ENCODE data around the gene SEMA4G. TPM values are rescaled to one million over a fixed set of nuclear protein-coding genes. Genes with fewer than 3 reads are reported as not detected.

Gene SEMA4G
- total RNA-seq, 1 experiment from 2014 or later = 29.4 TPM

DNA sequence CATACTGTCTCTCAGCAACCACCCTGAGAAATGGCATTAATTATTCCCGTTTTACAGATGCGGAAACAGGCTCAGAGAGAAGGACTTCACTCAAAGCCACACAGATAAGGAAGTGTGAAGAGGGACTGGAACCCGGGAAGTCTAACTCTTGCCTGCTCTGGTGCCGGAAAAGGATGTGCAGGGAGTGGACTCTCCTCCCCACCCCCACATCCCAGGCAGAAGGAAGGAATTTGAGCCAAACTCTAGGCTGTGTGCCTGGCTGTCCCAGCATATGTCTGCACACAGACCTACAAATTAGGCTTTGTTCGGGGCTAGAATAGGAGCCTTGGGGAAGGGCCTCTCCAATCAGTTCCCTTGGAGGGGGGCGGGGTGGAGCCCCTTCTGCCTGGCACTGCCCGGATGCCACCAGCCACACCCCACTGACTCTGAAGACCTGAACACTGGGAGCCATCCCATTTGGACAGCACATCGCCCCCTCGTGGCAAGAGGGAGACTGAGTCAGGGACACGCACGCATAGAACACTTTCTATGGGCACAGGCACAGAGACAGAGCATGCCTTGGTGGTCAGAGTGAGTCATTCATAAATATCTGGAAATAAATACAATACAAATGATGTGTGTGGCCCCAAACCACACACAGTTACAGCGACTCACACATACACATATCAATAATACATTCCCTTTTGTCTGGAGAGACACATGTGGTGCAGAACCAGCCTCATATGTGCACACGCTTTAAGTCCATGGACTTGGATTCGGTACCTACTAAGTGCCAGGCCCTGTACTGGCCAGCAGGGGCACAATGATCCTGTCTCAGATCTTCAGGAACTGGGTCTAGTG is 43.4 kb downstream of the SEMA4G start (continued):
- TF ChIP-seq POLR2A (IDR thresholded peaks at IDR 0.05; ENCODE audit: borderline replicate concordance, extremely low read depth, insufficient read depth, insufficient read length) (no peak), CEBPB (IDR thresholded peaks at IDR 0.05; ENCODE audit: low read depth) (no peak), EZH2phosphoT487 (IDR thresholded peaks at IDR 0.05; ENCODE audit: borderline replicate concordance) (no peak), SP1 (IDR thresholded peaks at IDR 0.05; ENCODE audit: low read depth) (no peak), POLR2AphosphoS5 (IDR thresholded peaks at IDR 0.05; ENCODE audit: low read depth, low read length) (peak; percentile 60)

DNA sequence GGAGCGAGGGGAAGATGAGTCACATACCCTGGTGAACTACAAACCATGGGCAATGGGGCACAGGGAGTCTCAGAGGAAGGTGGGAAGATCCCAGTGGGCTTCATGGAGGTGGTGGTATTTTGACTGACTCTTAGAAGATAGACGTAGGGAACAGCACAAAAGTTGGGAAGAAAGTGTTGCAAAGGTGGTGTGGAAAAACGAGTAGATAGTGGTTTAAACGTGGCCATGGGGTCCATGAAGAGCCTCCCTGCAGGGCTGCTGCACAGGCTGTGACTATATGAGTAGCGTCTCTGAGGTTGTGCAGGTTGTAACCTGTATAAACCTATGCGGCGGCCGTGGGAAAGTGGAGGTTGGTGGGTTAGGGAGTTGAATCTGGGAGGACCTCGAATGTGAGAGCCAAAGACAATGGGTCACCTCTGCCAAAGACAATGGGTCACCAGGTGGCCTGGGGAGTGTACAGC is 44.1 kb downstream of the SEMA4G start:
- RAD21 ChIA-PET (ENCODE audit: low non-redundant PET in 1 of 2, low total read pairs in 2 of 2, uncharacterized antibody in 2 of 2, unreplicated experiment in 2 of 2) = interaction anchor here in 1 of 2 experiments (1.5 kb wide), 1 partner anchor 16 kb away, joined by 10 read pairs; no protein-coding TSS in a partner anchor

More for the DNA sequence above, 44.1 kb downstream of the SEMA4G start:
- ChIA-PET POLR2A (interaction anchor here (1.1 to 1.5 kb wide), 2 partner anchors 17 to 26 kb away, joined by 3 to 6 read pairs; partner anchors contain the start of genes MRPL43 and TWNK), CTCF (interaction anchor here (0.7 to 5.0 kb wide), 13 partner anchors 13 to 452 kb away, joined by 3 to 98 read pairs (median 9); partner anchors contain the start of genes LZTS2, PDZD7, SEMA4G and SFXN3)
- ATAC-seq (no peak), DNase-seq (ENCODE audit: low read depth, low spot score) (no peak)
- Histone ChIP-seq H3K9me2 (ENCODE audit: insufficient read depth) (no peaks in the 10 kb centered on the region), H2AFZ (ENCODE audit: low read depth, low read length, poor library complexity, severe bottlenecking) (peak overlapping the region; percentile 55), H3K27ac (ENCODE audit: low read depth, low read length) (peak overlapping the region; percentile 39), H3K79me2 (ENCODE audit: insufficient read depth, low read length) (no peaks in the 10 kb centered on the region), H3K9ac (ENCODE audit: low read length) (peak overlapping the region; percentile 10; the same call in 1 of the 2 replicates), H3K4me3 (replicated peaks in 1 of 2; ENCODE audit: low read depth in 1 of 2, low read length in 2 of 2) (peak overlapping the region in 1 of 2 experiments; percentile 13; a peak in 1 of 4 replicates), H3K9me3 (ENCODE audit: control insufficient read depth in 1 of 2, insufficient read depth in 1 of 2, low read depth in 1 of 2, low read length in 2 of 2) (no peaks in the 10 kb centered on the region), H4K20me1 (ENCODE audit: insufficient read depth) (no peaks in the 10 kb centered on the region), H3K4me2 (ENCODE audit: low read length) (peak overlapping the region; percentile 66), H3K36me3 (ENCODE audit: control insufficient read depth in 1 of 2, insufficient read depth in 2 of 2, low read length in 2 of 2) (no peaks in the 10 kb centered on the region), H3K27me3 (ENCODE audit: insufficient read depth, low read length) (no peaks in the 10 kb centered on the region), H3K4me1 (ENCODE audit: control insufficient read depth in 1 of 2, insufficient read depth in 2 of 2, low read length in 2 of 2) (peaks cover 31 to 66% of the 10 kb centered on the region in 2 experiments)
- no TSS peak for BruUV-seq (replicated peaks)
- TF ChIP-seq, protein P1, sequence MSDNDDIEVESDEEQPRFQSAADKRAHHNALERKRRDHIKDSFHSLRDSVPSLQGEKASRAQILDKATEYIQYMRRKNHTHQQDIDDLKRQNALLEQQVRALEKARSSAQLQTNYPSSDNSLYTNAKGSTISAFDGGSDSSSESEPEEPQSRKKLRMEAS (IDR thresholded peaks at IDR 0.05) = no peak
- TF ChIP-seq, protein P2, sequence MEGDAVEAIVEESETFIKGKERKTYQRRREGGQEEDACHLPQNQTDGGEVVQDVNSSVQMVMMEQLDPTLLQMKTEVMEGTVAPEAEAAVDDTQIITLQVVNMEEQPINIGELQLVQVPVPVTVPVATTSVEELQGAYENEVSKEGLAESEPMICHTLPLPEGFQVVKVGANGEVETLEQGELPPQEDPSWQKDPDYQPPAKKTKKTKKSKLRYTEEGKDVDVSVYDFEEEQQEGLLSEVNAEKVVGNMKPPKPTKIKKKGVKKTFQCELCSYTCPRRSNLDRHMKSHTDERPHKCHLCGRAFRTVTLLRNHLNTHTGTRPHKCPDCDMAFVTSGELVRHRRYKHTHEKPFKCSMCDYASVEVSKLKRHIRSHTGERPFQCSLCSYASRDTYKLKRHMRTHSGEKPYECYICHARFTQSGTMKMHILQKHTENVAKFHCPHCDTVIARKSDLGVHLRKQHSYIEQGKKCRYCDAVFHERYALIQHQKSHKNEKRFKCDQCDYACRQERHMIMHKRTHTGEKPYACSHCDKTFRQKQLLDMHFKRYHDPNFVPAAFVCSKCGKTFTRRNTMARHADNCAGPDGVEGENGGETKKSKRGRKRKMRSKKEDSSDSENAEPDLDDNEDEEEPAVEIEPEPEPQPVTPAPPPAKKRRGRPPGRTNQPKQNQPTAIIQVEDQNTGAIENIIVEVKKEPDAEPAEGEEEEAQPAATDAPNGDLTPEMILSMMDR (IDR thresholded peaks at IDR 0.05 in 2 of 3, conservative IDR thresholded peaks at IDR 0.05 in 1 of 3; ENCODE audit: borderline replicate concordance in 1 of 3, insufficient read depth in 1 of 3, low read depth in 2 of 3, low read length in 2 of 3) = 0 out of 6 replicates have a peak, but pooled peaks of 1 of the 3 experiments have one; percentile 37
- TF ChIP-seq RAD21 (IDR thresholded peaks at IDR 0.05; ENCODE audit: low read depth) = no peak
- intact Hi-C loops (cut with micrococcal nuclease) = loop anchor here (1.0 to 10.0 kb wide), 7 partner anchors 19 to 669 kb away; partner anchors contain the start of genes PAX2, SCD and SEMA4G

Measured in HCT116 (cell line).